Activated CD8-positive, alpha-beta memory T cell treated with anti-CD3 and anti-CD28 coated beads, Interleukin-2, amount 10 ng/mL, durations not matched to agents 7 days and 5 days (primary cell): ENCODE data around the gene LGI2. TPM values are rescaled to one million over a fixed set of nuclear protein-coding genes. Genes with fewer than 3 reads are reported as not detected.

ENCODE experiments used
- ATAC-seq: fragments of 150-1000 bp; cut with Tn5 transposase; one replicate; pipeline ENCODE4 v1.10.0; 2021; ENCODE audit warnings: moderate library complexity
- CTCF ChIA-PET: fragments of 350-600 bp; sonication (Branson Sonifier 250); formaldehyde crosslinking; loops from one replicate; lab custom pipeline; 2021; ENCODE audit warnings: antibody characterized with exemption; lab: Charles Lee
- DNase-seq: peaks from one replicate; pipeline ENCODE4 v3.0.0-alpha.2; 2020
- H3K27ac Mint-ChIP-seq: one replicate; pipeline ENCODE4 v1.8.0; 2021; ENCODE audit warnings: mild to moderate bottlenecking, mixed read lengths
- H3K27me3 Mint-ChIP-seq: one replicate; pipeline ENCODE4 v1.8.0; 2021; ENCODE audit warnings: mixed read lengths
- H3K36me3 Mint-ChIP-seq: one replicate; pipeline ENCODE4 v1.8.0; 2021; ENCODE audit warnings: mild to moderate bottlenecking, mixed read lengths
- H3K4me1 Mint-ChIP-seq: one replicate; pipeline ENCODE4 v1.8.0; 2021; ENCODE audit warnings: mixed read lengths
- H3K4me3 Mint-ChIP-seq: one replicate; pipeline ENCODE4 v1.8.0; 2021; ENCODE audit warnings: mild to moderate bottlenecking, moderate library complexity, mixed read lengths
- H3K9me3 Mint-ChIP-seq: one replicate; pipeline ENCODE4 v1.8.0; 2022; ENCODE audit warnings: low read depth, mixed read lengths
- total RNA-seq, 2 experiments: library from RNA; stranded (reverse); gene quantifications; one replicate each; pipeline ENCODE4 v1.2.3, GENCODE V29; 2021

The LGI2 gene
- total RNA-seq, 2 experiments from 2014 or later = not detected

DNA sequence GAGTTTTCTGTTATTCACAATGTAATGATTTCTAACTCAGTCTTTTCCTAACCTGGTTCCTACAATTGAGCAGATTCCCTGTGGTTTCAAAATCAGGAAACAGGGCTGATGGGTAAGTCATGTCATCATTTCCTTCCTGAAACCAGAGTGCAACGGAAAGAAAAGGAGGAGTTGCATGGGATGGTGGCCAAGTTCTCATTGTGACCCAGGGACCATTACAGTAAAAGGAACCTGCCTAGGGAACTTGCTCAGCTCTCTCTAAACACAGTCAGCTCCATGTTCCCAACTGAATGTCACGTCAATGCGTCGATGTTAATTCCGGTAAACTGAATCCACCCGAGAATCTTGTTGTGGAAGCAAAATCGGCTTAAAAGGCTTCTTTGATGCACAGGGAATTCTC is 51.2 kb downstream of the LGI2 start:
- Mint-ChIP-seq H3K36me3 (no peaks in the 10 kb centered on the region), H3K27ac (no peak overlapping the region), H3K9me3 (no peaks in the 10 kb centered on the region), H3K4me3 (no peak overlapping the region), H3K4me1 (peaks cover 9% of the 10 kb centered on the region), H3K27me3 (peaks cover 10% of the 10 kb centered on the region)
- ATAC-seq = no peak
- CTCF ChIA-PET = interaction anchor here (0.7 to 3.6 kb wide), 12 partner anchors 10 to 509 kb away, joined by 3 to 24 read pairs (median 4); partner anchors contain the start of gene SEPSECS
- DNase-seq = no peak

DNA sequence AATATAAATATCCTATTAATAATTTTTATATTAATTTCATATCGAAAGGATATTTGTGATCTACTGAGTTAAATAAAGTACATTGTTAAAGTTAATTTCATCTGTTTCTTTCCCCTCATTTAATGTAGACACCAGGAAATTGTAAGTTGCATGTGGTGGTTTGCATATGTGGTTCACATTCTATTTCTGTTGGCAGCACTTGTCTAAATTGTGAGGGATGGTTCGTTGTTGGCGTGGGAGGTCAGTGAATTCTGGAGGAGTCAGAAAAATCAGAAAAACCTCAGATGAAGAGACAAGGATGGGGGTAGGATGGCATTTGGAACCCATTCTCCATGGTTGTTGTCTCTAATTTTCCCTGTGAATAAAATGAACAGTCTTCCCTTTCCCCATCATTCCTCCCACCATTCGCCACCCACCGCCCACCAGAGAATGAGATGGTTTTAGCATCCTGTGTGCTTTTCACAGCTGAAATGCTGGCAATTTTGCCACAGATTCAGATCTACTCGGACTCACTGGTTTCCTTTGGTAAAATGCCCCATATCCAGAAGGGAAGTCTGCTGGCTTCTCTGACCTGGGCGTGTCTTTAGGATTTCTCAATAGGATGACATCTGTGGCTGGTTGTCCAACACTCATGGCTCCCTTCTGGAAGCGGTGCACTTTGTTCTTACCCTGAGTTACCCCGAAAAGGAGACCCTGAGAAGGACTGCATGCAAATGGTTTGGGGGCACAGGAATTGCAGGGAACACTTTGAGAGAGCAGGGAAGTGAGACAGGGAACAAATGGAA is 52.3 kb downstream of the LGI2 start:
- Mint-ChIP-seq H3K4me3 (no peak overlapping the region), H3K4me1 (peaks cover 9% of the 10 kb centered on the region), H3K36me3 (no peaks in the 10 kb centered on the region), H3K9me3 (no peaks in the 10 kb centered on the region), H3K27me3 (peaks cover 10% of the 10 kb centered on the region), H3K27ac (no peak overlapping the region)
- ATAC-seq = no peak
- CTCF ChIA-PET = no interaction called here
- no peak for DNase-seq

DNA sequence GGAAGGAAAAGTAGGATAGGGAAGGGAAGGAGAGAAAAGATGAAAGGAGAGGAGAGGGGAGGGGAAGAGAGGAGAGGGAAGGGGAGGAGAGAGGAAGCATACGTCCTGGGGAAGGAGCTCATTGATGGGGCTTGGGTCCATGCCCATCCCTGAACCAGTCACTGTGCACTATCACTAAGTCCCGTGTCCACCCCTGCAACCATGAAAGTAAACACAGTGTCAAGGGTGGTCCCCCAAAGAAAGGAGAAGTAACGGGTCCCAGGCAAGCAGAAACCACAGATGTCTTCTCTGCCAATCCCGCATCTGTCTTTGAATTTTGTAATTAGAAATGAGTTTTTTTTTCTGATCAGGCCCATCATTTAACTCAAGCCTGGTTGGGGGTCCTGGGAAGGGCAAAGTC is 55.2 kb downstream of the LGI2 start:
- no peaks in the 10 kb centered on the region for H3K9me3 Mint-ChIP-seq
- H3K36me3 Mint-ChIP-seq = no peaks in the 10 kb centered on the region
- no peak for ATAC-seq
- peaks cover 12% of the 10 kb centered on the region for H3K27me3 Mint-ChIP-seq
- peaks cover 9% of the 10 kb centered on the region for H3K4me1 Mint-ChIP-seq
- no peak for DNase-seq
- CTCF ChIA-PET = no interaction called here
- H3K27ac Mint-ChIP-seq = no peak overlapping the region
- H3K4me3 Mint-ChIP-seq = no peak overlapping the region

DNA sequence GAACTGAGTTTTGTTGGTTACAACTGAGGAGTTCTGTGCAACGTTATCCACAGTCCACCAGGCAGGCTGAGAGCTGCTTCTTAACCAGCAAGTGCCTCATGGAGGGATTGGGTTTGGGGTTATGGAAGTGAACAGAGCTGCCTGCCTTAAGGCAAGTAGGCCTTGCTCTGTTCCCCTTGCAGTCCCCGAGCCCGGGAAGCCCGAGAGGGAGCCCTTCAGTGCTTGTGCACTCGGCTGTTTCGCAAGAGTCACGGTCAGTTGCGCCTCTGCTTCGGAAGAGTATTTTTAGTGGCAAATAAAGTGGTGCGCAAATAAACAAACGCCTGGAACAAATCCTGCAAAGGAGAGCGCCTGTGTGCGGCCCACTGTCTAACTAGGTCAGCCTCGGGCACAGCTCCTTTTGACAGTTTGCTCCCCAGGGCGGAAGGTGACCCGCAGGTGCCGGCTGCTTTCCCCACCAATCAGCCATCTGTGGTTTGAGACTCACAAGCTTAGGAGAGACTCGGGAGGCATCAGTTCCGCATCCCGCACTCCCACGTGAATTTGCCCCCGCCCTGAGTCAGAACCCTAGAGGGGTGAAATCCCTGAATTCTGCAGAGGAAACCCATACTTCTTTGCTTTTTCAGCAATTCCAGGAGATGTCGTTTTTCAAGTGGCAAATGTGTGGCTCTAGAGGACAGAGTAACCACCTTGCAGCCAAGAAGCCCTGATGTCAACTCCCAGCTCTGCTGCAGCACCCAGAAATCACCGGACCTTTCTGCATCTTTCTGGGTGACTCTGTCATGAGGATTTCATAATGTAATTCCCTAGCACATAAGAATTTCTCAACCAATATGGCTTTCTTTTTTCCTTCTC is 56.8 kb downstream of the LGI2 start:
- Mint-ChIP-seq H3K27ac (no peak overlapping the region), H3K4me1 (no peaks in the 10 kb centered on the region), H3K4me3 (no peak overlapping the region), H3K9me3 (no peaks in the 10 kb centered on the region), H3K27me3 (peaks cover 8% of the 10 kb centered on the region), H3K36me3 (no peaks in the 10 kb centered on the region)
- DNase-seq (no peak), ATAC-seq (no peak)
- CTCF ChIA-PET = no interaction called here

DNA sequence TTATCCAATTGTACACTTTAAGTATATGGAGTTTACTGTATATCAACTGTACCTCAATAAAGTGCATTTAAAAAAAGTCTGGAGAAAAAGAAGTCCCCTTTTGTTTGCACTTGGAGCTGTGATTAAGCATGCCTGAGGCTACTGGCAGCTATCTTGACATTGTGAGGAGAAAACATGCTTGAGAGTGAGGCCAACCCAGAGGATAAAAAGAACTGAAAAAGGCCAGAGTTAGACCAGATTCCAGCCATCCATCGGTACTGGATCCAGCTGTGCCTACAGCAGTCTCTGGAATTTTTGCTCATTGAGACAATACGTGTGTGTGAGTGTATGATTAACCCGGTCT is 57.4 kb downstream of the LGI2 start:
- H3K27ac Mint-ChIP-seq = no peak overlapping the region

DNA sequence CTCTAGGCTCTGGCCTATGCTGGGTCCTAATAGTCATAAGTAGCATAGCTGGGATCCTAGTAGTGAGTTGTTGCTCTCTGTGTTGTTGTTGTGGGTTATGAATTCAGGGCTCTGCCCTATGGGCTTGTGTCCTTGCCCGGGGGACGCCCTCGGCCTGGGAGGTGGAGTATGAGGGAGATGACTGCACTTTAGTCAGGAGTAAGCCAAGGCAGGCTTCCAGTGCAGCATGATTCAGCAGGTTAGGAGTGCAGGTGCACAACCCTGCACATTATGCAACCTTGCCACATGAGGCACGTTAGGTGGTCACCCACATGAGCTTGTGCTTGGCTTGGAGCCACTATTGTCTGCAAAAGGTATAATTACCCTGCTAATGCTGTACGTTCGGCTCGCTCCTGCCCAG is 59.6 kb downstream of the LGI2 start:
- H3K4me1 Mint-ChIP-seq = no peaks in the 10 kb centered on the region
- H3K27me3 Mint-ChIP-seq = peaks cover 2% of the 10 kb centered on the region
- DNase-seq (no peak), ATAC-seq (no peak)
- CTCF ChIA-PET = interaction anchor here (2.5 kb wide), 1 partner anchor 10 kb away, joined by 9 read pairs; no protein-coding TSS in a partner anchor
- no peaks in the 10 kb centered on the region for H3K9me3 Mint-ChIP-seq
- no peaks in the 10 kb centered on the region for H3K36me3 Mint-ChIP-seq
- H3K4me3 Mint-ChIP-seq = no peak overlapping the region
- H3K27ac Mint-ChIP-seq = no peak overlapping the region

More for the DNA sequence above, 57.4 kb downstream of the LGI2 start:
- DNase-seq (no peak), ATAC-seq (no peak)
- Mint-ChIP-seq H3K36me3 (no peaks in the 10 kb centered on the region), H3K9me3 (no peaks in the 10 kb centered on the region), H3K4me1 (no peaks in the 10 kb centered on the region), H3K4me3 (no peak overlapping the region), H3K27me3 (peaks cover 2% of the 10 kb centered on the region)
- CTCF ChIA-PET = no interaction called here

DNA sequence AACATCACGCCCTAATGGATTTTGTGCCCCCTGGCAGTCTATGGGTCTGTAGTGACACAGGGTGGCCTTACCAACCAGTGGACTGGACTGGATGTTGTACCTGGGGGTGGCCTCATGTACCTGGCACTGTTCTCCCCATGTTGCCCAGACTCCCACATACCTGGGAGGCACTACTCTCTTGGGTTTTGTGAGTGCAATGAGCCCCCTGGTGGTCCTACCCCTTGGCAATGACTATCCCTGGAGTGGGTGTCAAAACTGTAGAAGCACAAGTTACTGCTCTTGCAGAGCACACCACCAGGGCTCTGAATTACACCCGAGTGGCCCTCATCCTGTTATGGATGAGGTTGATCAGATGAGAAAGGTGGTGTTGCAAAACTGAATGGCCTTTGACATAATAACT is 60.1 kb downstream of the LGI2 start:
- ATAC-seq (no peak), DNase-seq (no peak)
- Mint-ChIP-seq H3K27ac (no peak overlapping the region), H3K36me3 (no peaks in the 10 kb centered on the region), H3K9me3 (no peaks in the 10 kb centered on the region), H3K4me1 (no peaks in the 10 kb centered on the region), H3K4me3 (no peak overlapping the region), H3K27me3 (peaks cover 2% of the 10 kb centered on the region)
- CTCF ChIA-PET = interaction anchor here (2.5 kb wide), 1 partner anchor 10 kb away, joined by 9 read pairs; no protein-coding TSS in a partner anchor

DNA sequence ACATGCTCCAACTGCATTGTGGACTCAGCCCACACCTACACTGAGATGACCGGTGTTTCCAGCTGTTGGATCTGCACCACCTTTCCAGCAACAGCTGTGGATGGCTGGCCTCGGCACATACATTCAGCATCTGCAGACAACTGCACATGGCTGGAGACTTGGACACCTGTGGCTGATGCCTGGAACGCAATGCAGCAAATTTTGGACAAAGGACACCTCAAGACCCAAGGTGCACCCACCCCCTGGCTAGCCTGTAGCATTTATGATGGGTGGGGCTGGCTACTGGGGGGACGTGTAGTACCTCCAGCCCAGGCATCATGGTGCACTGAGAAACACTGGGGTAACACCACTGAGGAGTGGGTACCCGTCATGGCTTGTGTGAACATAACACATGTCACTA is 60.6 kb downstream of the LGI2 start:
- Mint-ChIP-seq H3K9me3 (no peaks in the 10 kb centered on the region), H3K4me1 (no peaks in the 10 kb centered on the region), H3K4me3 (no peak overlapping the region), H3K36me3 (no peaks in the 10 kb centered on the region), H3K27me3 (peaks cover 2% of the 10 kb centered on the region), H3K27ac (no peak overlapping the region)
- CTCF ChIA-PET = no interaction called here
- DNase-seq (no peak), ATAC-seq (no peak)

DNA sequence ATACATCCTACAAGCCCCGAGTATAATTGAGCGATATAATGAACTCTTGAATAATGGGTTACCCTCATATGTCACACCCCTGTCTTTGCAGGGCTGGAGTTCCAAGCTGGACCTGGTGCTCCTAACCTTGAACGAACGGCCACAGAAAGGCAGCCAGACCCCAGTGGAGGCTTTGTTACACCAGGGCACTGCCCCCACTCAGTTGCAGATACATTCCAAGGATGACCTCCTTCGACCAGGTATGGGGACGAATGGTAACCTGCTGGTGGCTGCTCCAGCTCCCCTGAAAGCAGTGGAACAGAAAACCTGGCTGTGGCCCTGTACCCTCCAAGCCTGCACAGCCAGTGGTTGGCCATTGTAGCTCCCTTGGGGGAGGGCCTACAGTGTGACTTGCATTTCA is 61.3 kb downstream of the LGI2 start:
- H3K27me3 Mint-ChIP-seq = peaks cover 2% of the 10 kb centered on the region
- no peak overlapping the region for H3K4me3 Mint-ChIP-seq
- no peak overlapping the region for H3K27ac Mint-ChIP-seq
- H3K36me3 Mint-ChIP-seq = no peaks in the 10 kb centered on the region
- peaks cover 5% of the 10 kb centered on the region for H3K9me3 Mint-ChIP-seq
- CTCF ChIA-PET = interaction anchor here (1.0 kb wide), 1 partner anchor 10 kb away, joined by 3 read pairs; no protein-coding TSS in a partner anchor
- no peak for DNase-seq
- H3K4me1 Mint-ChIP-seq = no peaks in the 10 kb centered on the region
- ATAC-seq = no peak

DNA sequence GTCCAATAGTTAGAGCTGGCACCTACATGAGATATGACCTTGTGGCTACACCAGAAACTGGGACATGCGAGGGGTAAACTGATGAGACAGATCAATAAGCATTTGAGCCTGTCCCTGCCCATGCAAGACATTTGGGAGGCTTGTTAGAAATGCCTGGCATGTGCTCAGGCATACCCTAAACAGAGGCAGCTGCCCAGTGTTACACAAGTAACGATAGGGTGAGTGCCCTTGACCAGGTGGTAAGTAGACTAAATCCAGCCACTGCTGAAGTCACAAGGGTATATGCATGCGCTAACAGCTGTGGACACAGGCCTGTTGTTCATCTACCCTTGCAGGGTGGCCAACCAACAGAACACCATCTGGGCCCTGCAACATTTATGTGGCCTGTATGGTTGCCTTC is 61.8 kb downstream of the LGI2 start:
- H3K4me1 Mint-ChIP-seq = no peaks in the 10 kb centered on the region
- CTCF ChIA-PET = interaction anchor here (1.0 kb wide), 1 partner anchor 11 kb away, joined by 3 read pairs; no protein-coding TSS in a partner anchor
- no peaks in the 10 kb centered on the region for H3K36me3 Mint-ChIP-seq
- H3K9me3 Mint-ChIP-seq = peaks cover 6% of the 10 kb centered on the region
- peaks cover 2% of the 10 kb centered on the region for H3K27me3 Mint-ChIP-seq
- no peak overlapping the region for H3K27ac Mint-ChIP-seq
- no peak overlapping the region for H3K4me3 Mint-ChIP-seq
- ATAC-seq (no peak), DNase-seq (no peak)

DNA sequence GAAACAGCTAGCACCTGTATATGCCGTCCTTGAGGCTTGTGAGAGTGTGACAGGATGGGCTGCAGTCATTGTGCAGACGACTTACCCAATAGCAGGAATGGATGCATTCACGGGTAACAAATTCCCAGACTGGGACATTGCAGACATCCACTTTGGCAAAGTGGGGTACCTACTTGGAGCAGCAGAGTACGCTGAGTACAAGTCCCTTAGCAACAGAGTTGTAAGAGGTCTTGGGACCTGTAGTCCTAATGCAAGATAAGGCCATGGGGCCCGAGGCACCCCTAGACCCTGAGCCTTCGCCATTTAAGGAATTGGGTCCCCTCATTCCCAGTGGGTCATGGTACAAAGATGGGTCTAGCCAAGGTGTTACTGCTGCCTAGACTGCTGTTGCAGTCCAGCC is 62.5 kb downstream of the LGI2 start:
- Mint-ChIP-seq H3K4me1 (no peaks in the 10 kb centered on the region), H3K36me3 (no peaks in the 10 kb centered on the region)
- CTCF ChIA-PET = no interaction called here

DNA sequence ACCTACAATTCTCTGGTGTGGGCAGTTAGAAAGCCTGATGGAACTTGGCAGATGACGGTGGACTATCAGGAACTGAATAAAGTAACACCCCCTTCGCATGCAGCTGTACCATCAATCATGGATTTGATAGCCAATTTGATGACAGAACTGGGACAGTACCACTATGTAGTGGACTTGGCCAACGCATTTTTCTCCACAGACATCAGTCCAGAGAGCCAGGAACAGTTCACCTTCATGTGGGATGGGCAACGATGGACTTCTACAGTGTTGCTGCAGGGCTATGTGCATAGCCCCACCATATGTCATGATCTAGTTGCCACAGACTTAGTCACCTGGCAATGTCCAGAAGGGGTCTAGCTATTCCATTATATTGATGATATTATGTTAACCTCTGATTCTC is 63.4 kb downstream of the LGI2 start:
- no peak overlapping the region for H3K27ac Mint-ChIP-seq
- no peaks in the 10 kb centered on the region for H3K27me3 Mint-ChIP-seq
- H3K9me3 Mint-ChIP-seq = peaks cover 8% of the 10 kb centered on the region
- H3K4me1 Mint-ChIP-seq = no peaks in the 10 kb centered on the region
- no peaks in the 10 kb centered on the region for H3K36me3 Mint-ChIP-seq
- CTCF ChIA-PET = no interaction called here
- ATAC-seq (no peak), DNase-seq (no peak)
- H3K4me3 Mint-ChIP-seq = no peak overlapping the region

More for the DNA sequence above, 62.5 kb downstream of the LGI2 start:
- Mint-ChIP-seq H3K27ac (no peak overlapping the region), H3K27me3 (peaks cover 2% of the 10 kb centered on the region), H3K4me3 (no peak overlapping the region), H3K9me3 (peaks cover 8% of the 10 kb centered on the region)
- no peak for DNase-seq
- no peak for ATAC-seq

DNA sequence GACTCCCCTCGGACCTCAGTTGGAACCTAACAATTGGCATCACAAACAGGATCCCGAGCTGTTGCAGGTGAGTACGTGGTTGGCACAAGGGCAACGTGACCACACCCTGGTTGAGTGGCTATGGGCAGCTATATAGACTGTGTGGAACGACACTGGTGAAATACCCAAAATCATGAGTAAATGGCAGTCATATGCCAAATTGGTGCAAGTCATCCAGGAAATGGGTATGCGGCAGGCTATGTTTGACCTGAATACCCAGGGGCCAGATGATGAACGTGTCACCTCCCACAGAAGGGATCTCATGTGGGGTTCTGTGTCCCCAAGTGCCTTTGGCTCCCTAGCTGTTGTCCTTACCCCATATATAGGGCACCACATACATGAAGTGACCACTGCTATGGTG is 64.7 kb downstream of the LGI2 start:
- CTCF ChIA-PET = no interaction called here
- Mint-ChIP-seq H3K4me3 (no peak overlapping the region), H3K27ac (no peak overlapping the region), H3K36me3 (no peaks in the 10 kb centered on the region), H3K4me1 (no peaks in the 10 kb centered on the region), H3K9me3 (peaks cover 8% of the 10 kb centered on the region), H3K27me3 (no peaks in the 10 kb centered on the region)
- DNase-seq = no peak
- no peak for ATAC-seq

DNA sequence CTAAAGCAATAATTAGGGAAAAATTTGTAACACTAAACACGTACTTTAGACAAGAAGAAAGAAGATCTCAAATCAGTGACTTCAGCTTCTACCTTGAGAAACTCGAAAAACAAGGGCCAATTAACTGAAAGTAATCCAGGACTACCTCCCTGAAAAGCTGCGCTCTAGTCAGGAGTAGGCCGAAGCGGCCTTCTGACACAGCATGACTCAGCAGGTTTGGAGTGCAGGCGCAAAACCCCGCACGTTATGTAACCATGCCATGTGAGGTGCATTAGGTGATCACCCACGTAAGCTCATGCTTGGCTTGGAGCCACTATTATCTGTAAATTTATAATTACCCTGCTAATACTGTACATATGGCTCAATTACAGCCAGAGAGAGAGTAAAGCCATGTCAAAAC is 65.1 kb downstream of the LGI2 start:
- CTCF ChIA-PET = no interaction called here
- no peak overlapping the region for H3K27ac Mint-ChIP-seq
- H3K4me3 Mint-ChIP-seq = no peak overlapping the region
- DNase-seq (no peak), ATAC-seq (no peak)
- H3K4me1 Mint-ChIP-seq = no peaks in the 10 kb centered on the region
- peaks cover 8% of the 10 kb centered on the region for H3K9me3 Mint-ChIP-seq
- H3K27me3 Mint-ChIP-seq = no peaks in the 10 kb centered on the region
- H3K36me3 Mint-ChIP-seq = no peaks in the 10 kb centered on the region
